Measurements from ENCODE around the gene PLXNB2. TPM values are rescaled to one million over a fixed set of nuclear protein-coding genes. Genes with fewer than 3 reads are reported as not detected.

PLXNB2 gene
- total RNA-seq, 3 donors from 2014 or later (not counting 1 experiment from before 2014, with no cell fraction given), result 6.0 to 34.7 (median 18.9) TPM

DNA sequence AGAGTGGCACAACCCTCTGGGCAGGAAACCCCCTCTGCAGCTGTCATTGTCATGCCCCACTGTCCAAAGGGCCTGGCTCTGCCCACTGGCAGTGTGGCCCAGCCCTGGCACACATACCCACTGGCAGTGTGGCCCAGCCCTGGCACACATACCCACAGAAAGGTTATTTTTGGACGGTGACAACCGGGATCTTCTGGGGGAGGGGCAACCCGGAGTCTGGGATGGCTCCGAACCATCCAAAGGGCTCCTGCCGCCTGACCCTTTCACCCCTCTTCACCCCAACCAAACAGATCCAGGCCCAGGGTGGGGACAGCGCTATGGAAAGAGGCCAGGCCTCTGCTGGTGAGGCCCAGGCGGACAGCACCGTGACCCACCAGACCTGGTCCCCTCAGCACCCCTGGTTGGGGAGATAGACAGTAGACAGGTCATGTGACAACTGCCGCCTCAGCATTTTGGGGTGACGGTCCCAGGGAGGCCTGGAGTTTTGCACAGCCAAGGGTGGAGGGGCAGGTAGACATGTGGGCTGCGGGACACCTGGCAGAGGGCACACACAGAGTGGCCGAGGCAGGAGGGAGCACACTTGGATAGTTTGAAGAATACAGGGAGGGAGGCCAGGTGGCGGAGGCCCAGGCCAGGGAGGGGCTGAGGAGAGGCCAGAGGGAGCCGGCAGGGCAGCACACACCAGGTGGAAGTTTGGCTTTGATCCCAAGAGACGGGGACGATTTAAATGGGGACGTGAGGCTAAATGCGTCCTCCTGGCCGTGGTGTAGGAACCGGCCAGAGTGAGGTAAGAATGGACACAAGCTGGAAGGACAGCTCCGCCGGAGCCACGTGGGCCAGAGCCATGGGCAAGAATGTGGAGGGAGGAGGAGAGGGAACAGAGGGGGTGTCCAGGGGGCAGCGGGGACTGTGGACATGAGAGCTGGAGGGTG is 48.8 kb downstream of the PLXNB2 start:
- peaks cover 0 to 7% of the 10 kb centered on the region in 2 donors for H3K4me1 Mint-ChIP-seq
- 94% methylated on average over 24 of the region's 24 CpGs for WGBS (ENCODE audit: insufficient coverage)
- H3K27me3 Mint-ChIP-seq (ENCODE audit: low read depth in 2 of 2), result peaks cover 0 to 11% of the 10 kb centered on the region in 2 donors
- Histone ChIP-seq H3K27ac (ENCODE audit: low read length) (no peak overlapping the region), H3K27me3 (ENCODE audit: control insufficient read depth, insufficient read depth, low read length) (peaks cover 13% of the 10 kb centered on the region), H3K4me3 (ENCODE audit: low read length) (no peak overlapping the region), H3K4me1 (ENCODE audit: control insufficient read depth, insufficient read depth, low read length) (peaks cover 13% of the 10 kb centered on the region), H3K36me3 (ENCODE audit: control insufficient read depth, insufficient read depth, low read length) (no peaks in the 10 kb centered on the region), H3K9me3 (ENCODE audit: control insufficient read depth, insufficient read depth, low read length) (no peaks in the 10 kb centered on the region)
- DNase-seq, result no peak
- no peaks in the 10 kb centered on the region for H3K36me3 Mint-ChIP-seq
- intact Hi-C loops (cut with micrococcal nuclease), result no loop called here
- TF ChIP-seq, protein P1, sequence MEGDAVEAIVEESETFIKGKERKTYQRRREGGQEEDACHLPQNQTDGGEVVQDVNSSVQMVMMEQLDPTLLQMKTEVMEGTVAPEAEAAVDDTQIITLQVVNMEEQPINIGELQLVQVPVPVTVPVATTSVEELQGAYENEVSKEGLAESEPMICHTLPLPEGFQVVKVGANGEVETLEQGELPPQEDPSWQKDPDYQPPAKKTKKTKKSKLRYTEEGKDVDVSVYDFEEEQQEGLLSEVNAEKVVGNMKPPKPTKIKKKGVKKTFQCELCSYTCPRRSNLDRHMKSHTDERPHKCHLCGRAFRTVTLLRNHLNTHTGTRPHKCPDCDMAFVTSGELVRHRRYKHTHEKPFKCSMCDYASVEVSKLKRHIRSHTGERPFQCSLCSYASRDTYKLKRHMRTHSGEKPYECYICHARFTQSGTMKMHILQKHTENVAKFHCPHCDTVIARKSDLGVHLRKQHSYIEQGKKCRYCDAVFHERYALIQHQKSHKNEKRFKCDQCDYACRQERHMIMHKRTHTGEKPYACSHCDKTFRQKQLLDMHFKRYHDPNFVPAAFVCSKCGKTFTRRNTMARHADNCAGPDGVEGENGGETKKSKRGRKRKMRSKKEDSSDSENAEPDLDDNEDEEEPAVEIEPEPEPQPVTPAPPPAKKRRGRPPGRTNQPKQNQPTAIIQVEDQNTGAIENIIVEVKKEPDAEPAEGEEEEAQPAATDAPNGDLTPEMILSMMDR (IDR thresholded peaks at IDR 0.05), result no peak
- no peaks in the 10 kb centered on the region for H3K9me3 Mint-ChIP-seq
- no peak overlapping the region for H3K4me3 Mint-ChIP-seq
- no peak overlapping the region for H3K27ac Mint-ChIP-seq
- ATAC-seq, result no peak

DNA sequence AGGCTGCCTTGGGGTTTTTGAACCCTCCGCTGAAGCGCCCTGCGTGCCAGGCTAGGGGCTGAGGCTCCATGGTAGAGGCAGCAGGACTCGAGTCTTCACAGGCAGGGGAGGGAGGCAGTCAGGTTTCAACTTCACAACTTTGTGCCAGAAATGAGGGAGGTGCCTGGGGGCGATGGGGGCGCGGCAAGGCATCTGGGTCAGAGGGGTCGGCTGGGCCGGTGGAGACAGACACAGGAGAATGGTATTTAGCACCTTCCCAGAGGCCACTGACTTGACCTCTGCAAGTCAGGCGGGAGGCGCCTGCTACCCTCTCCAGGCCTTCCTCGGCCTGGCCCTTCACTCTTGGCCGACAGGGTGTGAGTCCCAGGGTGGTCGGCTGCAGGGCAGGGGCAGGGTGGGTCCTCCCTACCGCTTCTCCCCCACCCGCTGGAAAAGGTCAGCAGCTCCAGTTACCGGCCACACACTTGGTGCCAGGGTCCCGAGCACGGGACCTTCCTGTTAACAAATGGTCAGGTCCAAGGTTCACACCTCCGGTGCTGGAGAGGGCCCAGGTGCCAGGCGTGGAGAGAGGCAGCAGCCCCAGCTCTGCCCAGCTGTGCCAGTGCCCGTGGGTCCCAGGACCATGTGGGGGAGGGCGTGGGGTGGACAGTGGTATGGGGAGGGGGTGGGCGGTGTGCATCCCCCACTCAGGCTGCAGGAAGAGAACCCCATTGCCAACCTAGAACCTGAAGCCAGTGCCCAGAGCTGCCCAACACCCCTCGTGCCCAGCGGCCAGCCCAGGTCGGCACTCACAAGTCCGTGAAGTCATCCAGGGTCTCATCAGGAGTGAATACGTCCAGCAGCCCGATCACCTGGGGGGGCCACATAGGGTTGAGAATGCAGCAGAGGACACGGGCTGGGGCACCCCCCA is 49.7 kb downstream of the PLXNB2 start:
- TF ChIP-seq, protein P1 (IDR thresholded peaks at IDR 0.05), result no peak
- peaks cover 11% of the 10 kb centered on the region for H3K27me3 ChIP-seq (ENCODE audit: control insufficient read depth, insufficient read depth, low read length)
- H3K27me3 Mint-ChIP-seq (ENCODE audit: low read depth in 2 of 2), result peaks cover 0 to 11% of the 10 kb centered on the region in 2 donors
- no peak overlapping the region for H3K27ac Mint-ChIP-seq
- no peak overlapping the region for H3K4me3 ChIP-seq (ENCODE audit: low read length)
- H3K36me3 Mint-ChIP-seq, result no peaks in the 10 kb centered on the region
- DNase-seq (no peak), ATAC-seq (no peak)
- H3K36me3 ChIP-seq (ENCODE audit: control insufficient read depth, insufficient read depth, low read length), result no peaks in the 10 kb centered on the region
- H3K4me1 Mint-ChIP-seq, result peaks cover 0 to 7% of the 10 kb centered on the region in 2 donors
- 87% methylated on average over 31 of the region's 31 CpGs for WGBS (ENCODE audit: insufficient coverage)
- no peaks in the 10 kb centered on the region for H3K9me3 Mint-ChIP-seq
- H3K4me1 ChIP-seq (ENCODE audit: control insufficient read depth, insufficient read depth, low read length), result peaks cover 13% of the 10 kb centered on the region
- intact Hi-C loops (cut with micrococcal nuclease), result no loop called here
- no peak overlapping the region for H3K27ac ChIP-seq (ENCODE audit: low read length)
- no peaks in the 10 kb centered on the region for H3K9me3 ChIP-seq (ENCODE audit: control insufficient read depth, insufficient read depth, low read length)
- H3K4me3 Mint-ChIP-seq, result no peak overlapping the region

DNA sequence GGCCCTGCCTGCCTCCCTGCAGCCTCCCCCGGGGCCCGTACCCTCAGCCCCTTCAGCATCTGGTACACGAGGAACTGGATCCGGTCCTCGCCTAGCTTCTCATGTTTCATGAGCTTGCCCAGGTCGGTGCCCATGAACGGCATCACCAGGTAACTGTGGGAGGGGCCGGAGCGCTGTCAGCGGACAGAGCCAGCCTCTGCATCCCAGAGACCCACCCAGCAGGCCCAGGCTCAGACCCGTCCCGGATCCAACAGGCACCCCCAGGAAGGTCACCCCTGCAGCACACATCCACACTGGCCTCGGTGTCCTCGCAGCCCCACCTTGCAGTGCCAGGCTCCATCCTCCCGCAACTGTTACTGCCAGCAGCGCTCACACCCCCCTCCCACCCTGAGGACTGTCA is 50.4 kb downstream of the PLXNB2 start:
- H3K27me3 ChIP-seq (ENCODE audit: control insufficient read depth, insufficient read depth, low read length), result peaks cover 5% of the 10 kb centered on the region
- Mint-ChIP-seq H3K4me3 (no peak overlapping the region), H3K4me1 (peaks cover 0 to 6% of the 10 kb centered on the region in 2 donors), H3K9me3 (no peaks in the 10 kb centered on the region), H3K27ac (no peak overlapping the region), H3K36me3 (no peaks in the 10 kb centered on the region), H3K27me3 (ENCODE audit: low read depth in 2 of 2) (peaks cover 0 to 7% of the 10 kb centered on the region in 2 donors)
- DNase-seq (no peak), ATAC-seq (no peak)
- H3K9me3 ChIP-seq (ENCODE audit: control insufficient read depth, insufficient read depth, low read length), result no peaks in the 10 kb centered on the region
- H3K4me1 ChIP-seq (ENCODE audit: control insufficient read depth, insufficient read depth, low read length), result peaks cover 11% of the 10 kb centered on the region
- intact Hi-C loops (cut with micrococcal nuclease), result no loop called here
- no peak overlapping the region for H3K27ac ChIP-seq (ENCODE audit: low read length)
- H3K36me3 ChIP-seq (ENCODE audit: control insufficient read depth, insufficient read depth, low read length), result no peaks in the 10 kb centered on the region
- no peak overlapping the region for H3K4me3 ChIP-seq (ENCODE audit: low read length)
- TF ChIP-seq, protein P1 (IDR thresholded peaks at IDR 0.05), result no peak
- WGBS (ENCODE audit: insufficient coverage), result 95% methylated on average over 16 of the region's 16 CpGs

All from natural killer cell (primary cell).